GM21381 (cell line): ENCODE results near the gene PDZD2.
"Not testable (repeated sequence)": the region's sequence is repeated elsewhere in the genome, so short reads cannot be mapped to it uniquely, and the experiment has no call there.

Experiments used
- ATAC-seq: cut with Tn5 transposase; IDR thresholded peaks from one replicate; pipeline ENCODE4 v1.9.1; 2021; ENCODE audit warnings: mild to moderate bottlenecking, moderate library complexity; ENCODE audit not compliant: unreplicated experiment

The PDZD2 gene

DNA sequence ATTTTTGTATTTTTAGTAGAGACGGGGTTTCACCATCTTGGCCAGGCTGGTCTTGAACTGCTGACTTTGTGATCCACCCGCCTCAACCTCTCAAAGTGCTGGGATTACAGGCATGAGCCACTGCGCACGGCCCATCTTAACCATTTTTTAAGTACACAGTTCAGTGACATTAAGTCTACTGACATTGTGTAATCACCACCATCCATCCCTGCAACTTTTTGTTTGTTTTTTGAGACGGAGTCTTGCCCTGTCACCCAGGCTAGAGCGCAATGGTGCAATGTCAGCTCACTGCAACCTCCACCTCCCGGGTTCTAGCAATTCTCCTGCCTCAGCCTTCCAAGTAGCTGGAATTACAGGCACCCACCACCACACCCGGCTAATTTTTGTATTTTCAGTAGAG is 480.0 kb downstream of the PDZD2 start:
- ATAC-seq, result not testable (repeated sequence)

DNA sequence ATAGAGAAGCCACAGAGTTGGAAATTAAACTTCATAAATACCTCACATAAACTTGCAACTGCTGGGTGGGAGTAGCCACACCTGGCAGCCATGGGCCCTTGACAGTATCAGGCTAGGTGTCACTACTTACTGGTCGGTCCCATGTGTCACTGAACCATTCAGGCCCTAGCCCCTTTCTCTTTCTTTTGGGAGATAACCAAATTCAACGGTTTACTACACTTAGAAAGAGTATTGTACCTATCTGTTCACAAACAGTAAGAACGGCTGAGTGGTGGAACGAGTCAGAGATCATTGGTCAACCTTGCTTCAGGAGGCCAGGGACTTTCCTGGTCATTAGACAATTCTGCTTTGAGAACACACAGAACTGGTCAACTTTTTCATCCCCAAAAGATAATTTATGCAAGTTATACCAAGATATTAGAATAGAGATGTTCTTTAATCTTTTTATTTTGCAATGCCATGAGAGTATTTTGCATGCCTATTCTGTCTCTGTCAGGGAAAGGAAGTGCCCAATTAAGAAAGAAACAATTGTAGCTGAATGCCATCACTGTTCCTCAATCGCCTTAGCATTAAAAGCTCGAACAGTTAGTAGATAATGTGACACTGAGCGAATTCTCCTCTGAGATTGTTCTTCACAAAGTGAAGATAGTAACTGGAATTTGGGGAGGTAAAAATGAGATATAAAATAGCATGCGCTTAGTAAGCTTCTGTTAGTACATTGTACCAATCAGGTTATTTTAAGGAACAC is 484.3 kb downstream of the PDZD2 start:
- ATAC-seq, result no peak

DNA sequence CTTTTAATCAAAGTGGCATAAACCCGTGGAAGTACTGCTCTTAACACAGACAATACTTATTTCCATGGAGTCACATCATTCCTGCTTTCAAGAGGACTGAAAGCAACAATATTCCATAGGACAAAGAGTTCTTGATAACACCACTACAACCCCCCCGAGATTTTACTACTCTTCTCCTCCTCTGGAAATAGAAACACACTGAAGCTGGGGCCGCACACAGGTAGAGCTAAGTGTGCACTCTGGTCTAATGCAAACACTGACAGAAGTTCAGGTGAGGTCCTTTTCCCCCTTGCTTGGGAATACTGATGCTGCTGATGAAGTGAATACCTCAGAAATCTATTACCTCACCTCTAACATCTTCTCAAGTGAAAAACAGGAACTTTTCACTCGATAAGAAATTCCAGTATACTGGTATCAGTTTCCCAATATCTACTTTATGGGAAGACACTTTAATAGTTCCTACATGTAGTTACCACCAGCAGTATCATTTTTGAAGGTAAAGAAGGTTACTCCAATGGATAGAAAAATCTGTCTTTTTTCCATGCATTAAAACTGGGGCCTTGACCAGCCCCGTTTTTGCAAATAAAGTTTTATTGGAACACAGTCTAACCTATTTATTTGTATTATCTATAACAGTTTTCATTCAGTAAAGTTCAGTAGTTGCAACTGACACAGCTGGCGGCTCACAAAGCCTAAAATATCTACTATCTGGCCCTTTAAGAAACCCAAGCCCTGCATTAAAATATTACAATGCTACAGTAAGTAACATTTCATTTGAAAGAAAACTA is 485.2 kb downstream of the PDZD2 start:
- no peak for ATAC-seq

DNA sequence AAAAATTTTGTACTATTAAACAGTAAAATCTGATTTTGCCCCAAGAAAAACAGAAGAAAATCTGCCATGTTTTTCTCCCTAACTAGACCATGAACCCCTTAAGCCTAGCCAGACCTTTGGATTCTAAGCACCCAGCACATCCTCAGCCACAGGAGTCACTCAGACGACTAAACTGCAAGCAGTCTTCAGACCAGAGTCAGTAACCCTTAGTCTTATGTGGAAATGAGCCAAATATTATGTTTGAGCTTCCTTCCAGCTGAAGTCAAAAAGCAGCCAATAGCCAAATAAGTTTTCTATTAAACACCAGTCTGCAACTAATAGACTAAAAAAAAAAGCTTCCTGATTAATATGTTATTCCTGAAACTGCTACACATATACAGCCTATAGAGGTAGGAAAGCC is 487.8 kb downstream of the PDZD2 start:
- ATAC-seq, result no peak

DNA sequence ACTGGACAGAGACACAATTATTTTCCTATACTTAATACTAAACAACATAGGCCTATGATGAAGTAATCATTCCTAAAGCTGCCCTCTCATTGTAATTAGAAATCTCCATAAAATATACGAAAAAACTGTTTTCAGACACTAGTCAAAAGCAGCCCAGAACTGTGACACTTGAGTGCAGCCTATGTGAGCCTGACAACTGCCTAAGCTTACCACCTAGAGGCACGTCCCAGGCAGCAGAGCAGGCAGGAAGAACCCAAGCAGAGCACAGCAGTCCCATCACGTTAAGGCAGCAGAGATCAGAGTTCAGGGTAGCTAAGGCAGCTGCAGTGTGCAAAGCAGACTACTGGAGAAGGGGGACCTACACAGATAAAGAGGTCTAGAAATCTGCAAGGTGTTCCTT is 488.8 kb downstream of the PDZD2 start:
- no peak for ATAC-seq

DNA sequence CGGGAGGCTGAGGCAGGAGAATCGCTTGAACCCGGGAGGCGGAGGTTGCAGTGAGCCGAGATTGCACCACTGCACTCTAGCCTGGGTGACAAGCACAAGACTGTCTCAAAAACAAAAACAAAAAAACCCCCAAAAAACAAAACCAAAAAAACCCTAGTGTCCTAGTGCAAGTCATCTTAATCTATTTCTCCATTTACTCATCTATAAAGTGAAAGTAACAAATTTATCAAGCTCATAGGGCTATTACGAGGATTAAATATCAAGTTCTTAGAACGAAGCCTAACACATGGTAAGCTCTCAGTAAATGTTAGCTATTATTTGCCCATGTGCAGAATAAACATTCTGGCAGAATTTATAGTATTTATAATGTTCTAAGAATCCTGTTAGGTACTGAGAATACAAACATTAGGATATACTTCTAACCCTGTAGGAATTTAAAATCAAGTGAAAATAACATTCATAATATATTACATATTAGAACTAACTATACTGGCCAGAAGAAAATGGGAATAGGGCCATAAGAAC is 490.2 kb downstream of the PDZD2 start:
- no peak for ATAC-seq

DNA sequence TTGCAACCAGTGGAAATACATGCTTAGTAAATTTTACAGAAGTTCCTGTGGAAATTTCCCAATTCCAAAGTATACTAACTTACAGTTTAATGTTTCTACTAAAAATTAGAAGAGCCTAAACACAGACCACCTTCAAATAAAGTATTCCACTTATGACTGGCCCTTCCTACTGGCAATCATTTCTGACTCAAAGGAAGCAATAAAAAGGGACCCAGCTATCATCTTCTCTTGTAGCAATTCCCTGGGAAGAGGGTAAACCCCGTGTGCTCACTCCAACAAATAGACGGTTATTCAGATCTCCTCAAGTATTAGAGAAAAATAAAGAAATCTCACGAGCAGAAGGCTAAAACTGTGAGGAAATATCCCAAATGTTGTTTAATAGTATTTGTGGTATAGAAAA is 491.9 kb downstream of the PDZD2 start:
- no peak for ATAC-seq

DNA sequence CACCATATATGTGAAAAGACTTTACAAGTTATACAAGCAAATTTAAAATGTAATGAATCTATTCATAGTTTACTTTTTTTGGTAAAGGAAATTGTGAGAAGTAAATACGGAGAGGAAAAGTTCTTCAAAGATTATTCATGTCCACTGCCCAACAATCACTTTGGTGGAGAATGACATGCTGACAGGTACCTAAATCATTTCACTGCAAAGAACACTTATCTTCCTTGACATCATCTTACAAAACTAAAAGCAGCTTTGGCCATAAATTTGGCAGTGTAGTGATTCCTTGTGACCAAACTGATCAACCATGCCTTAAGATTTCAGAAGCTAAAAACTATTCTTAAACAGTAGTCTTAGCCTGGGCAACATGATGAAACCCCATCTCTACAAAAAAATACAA is 492.7 kb downstream of the PDZD2 start:
- no peak for ATAC-seq

DNA sequence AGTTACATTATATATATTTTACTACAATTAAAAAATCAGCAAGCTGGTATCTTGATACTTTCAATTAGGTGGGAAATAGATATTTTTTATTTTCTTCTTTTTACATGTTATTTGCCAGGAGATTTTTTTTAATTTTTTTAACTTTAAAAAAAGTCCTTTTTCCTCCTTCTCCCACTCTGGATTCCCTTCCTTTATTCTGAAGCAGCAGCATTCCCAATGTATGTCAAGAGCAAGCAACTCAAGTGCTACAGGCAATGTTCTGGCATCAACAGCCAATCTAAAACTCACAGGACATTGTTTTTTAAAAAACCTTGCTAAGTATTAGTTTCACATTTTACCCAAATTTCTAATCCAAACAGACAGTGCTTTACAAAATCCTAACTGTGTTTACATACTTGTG is 493.8 kb downstream of the PDZD2 start:
- ATAC-seq, result no peak

DNA sequence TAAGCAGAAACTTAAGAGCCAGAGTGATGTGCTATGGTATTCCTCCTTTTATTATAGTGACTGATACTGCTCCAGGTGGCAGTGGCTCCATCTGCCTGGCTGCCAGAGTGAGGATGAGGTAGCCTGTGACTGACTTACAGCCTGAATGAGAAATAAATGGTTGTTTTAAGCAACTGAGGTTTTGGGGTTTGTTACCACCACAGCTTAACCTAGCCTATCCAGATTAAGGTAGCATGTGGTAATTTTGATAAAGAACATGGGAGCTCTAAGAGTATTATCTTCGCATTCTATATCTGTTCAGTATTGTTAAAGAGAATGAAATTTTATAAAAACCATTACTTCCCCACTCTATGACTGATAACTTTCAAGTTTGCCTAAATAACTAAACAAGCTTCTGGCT is 496.2 kb downstream of the PDZD2 start:
- no peak for ATAC-seq

DNA sequence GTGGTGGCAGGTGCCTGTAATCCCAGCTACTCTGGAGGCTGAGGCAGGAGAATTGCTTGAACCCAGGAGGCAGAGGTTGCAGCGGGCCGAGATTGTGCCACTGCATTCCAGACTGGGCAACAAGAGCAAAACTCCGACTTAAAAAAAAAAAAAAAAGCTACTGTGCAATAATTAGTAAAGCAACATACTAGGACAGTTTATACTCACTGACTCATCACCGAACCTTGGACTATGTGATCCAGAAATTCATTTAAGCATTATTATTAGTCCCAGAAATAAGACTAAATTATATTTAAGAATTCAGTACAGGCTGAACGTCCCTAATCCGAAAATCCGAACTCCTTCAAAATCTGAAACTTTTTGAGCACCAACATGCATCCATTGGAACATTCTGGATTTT is 497.4 kb downstream of the PDZD2 start:
- ATAC-seq, result no peak

DNA sequence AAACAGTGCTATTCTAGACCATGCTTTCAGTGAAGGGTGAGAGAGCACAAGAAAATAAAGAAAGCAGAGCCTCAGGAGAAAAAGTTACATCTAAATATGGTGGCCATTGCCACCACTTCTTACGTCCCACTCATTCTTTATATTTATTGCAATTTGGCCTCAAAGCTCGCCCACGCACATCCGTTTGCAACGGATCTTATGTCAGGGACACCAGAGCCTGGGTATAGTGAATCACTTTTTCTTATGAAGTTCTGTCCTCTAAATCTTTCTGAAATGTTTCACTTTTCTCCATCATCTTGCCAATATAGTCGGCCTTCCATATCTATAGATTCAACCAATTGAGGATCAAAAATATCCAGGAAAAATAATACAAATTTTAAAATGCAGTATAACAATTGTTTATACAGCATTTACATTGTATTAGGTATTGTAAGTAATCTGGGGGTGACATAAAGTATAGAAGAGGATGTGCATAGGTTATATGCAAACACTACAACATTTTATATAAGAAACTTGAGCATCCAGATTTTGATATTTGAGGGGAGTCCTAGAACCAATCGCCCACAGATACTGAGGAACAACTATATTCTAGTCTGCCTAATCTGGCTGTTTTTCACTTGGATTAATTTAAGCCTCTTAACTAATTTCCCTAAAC is 500.0 kb downstream of the PDZD2 start:
- no peak for ATAC-seq

DNA sequence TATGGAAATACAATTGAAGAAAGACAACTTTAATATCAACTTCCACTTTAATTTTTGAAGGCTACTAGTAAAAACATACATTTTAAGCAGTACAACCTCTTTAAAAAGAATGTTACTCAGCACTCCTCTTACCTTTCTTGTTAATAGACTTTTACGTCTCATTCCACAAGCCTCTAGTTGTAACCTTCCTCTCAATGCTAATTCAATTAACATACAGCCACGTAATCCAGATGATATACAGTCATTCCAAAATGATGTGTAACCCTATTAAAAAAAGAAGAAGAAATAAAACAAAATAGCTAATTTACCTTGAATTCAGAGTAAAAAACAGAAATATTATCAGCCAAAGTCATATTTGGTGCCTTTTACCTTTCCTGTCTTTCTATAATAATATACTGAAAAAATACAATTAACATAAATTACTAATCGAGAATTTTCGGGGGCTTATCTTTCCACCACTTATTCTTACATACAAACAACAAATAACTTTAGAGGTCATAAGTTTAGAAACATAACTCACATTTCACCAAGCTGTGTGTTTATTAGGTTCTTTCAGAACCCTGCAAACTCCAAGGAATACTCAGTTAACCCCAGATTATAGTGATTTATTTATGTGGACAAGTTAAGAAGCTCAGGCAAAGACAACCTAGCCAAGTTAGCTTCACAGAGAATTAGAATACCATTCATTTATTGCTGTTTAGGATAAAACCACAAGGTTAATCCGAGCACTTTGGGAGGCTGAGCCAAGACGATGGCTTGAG is 504.9 kb downstream of the PDZD2 start:
- no peak for ATAC-seq

DNA sequence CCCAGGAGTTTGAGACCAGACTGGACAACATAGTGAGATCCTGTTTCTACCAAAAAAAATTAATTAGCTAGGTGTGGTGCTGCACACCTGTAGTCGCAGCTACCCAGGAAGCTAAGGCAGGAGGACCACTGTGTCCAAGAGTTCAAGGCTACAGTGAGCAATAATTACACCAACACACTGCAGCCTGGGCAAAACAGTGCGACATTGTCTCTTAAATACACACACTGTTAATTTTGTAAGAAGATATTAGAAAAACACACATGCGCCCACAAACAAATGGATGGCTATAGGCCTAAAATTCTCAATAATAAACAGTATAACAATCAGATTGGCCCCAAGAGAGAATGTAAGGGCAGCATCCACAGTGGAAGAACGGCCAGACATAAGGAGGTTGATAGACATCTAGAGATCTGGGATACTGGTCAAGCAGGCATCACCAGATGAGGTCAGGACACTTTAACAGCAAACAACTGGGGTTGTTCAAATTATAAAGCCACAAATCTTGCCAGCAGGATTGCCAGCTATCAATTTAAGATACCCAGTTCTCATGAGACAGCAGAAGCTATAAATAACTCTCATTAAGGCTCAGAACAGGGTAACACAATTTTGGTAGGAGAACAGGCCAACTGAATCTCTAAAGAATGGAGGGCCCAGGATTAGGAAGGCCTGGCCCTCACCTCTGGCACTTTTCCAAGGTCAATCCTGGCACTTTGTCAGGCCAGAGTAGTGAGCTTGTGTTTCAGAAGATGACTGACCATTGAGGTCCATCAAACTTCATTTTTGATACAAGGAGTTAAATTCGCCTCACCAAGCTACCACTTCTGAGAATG is 505.7 kb downstream of the PDZD2 start:
- ATAC-seq, result no peak

DNA sequence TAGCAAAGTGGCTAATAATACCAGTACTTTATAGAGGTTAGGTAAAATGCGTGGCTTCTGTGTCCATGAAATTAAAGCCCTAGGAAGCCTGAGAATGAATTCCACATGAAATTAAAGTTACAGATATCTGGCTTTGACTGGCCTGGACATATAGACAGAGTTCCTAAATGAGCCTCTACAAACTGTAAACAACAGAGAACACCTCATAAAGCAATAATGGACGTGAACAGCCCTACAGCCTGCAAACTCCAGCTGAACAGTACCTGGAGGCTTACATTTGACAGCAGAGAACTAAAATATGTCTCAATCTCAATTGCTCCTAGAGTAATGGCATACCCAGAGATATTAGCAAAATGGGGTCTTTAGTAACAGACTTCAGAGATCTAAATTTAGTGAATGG is 506.4 kb downstream of the PDZD2 start:
- ATAC-seq, result no peak

DNA sequence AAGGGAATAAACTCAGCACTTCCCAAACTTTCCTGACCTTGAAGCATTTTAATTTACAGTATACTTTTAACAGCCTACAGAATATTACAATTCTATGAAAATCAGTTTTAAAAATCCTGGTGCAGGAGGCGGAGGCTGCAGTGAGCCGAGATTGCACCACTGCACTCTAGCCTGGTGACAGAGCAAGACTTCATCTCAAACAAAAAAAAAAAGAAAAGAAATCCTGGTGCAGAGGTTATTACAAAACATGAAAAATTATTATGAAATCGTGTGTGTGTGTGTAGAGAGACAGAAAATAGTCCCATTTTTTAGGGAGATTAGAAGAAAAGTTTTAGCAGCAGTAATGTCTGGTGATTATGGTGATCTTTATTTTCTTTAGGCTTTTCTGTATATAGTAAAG is 508.3 kb downstream of the PDZD2 start:
- ATAC-seq, result no peak

DNA sequence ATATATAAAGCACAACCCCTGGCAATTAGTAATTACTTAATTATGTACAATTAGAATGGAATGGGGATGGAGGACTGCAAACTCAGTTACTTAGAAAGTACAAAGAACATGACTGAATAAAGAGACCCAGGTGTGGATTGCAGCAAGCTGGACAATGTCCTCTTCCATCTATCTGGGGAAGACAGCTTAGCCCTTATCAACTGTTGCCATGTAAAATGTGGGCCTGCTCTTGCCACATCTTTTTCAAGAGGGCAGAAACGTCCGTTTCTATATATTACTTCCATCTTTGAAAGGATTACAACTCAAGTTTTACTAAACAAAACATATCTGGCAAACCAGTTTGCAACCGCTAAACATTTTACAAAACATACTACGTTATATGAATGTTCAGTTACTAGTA is 509.0 kb downstream of the PDZD2 start:
- ATAC-seq, result no peak

DNA sequence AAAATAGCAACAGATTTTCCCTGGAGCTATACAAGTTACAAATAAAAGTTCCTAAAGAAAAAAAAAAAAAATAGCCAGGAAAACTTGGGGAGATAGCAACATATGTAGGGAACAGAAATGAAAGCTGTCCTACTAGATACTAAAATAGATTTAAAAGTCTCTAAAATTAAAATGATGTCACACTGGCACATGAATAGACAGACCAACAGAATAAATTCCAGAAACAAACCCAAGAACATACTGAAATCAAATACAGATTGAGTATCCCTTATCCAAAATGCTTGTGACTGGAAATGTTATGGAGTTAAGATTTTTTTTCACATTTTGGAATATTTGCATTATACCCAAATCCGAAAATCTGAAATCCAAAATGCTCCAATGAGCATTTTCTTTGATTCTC is 511.4 kb downstream of the PDZD2 start:
- ATAC-seq, result no peak

DNA sequence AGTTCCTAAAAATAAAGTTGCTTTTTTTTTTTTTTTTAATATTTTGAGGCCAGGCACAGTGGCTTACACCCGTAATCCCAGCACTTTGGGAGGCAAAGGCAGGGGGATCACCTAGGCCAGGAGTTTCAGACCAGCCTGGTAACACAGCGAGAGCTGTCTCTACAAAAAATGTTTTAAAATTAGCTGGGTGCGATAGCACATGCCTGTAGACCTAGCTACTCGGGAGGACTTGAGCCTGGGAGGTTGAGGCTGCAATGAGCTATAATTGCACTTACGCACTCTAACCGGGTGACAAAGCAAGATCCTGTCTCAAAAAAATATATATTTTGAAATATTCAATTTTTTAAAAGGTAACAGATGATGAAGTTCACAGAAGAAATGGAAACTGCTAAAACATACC is 512.3 kb downstream of the PDZD2 start:
- ATAC-seq, result no peak

DNA sequence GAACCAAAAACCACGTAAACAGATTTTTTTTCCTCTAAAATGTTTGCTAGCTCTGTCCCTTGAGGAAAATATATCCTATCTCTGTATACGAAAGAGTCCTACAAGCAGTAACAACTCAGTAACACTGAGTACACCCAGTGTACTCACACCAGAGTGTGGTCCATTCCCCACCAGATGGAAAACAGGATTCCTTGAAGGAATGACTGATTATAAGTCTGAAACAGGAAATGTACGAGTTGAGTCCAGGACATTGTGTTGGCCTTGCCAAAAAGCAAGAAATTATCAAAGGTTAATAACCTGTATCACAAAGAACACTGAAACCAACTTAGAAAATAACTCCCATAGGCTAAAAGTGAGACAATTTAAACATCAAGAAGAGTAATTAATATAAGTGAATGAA is 514.8 kb downstream of the PDZD2 start:
- ATAC-seq, result no peak
